Transverse colon (tissue), 4 donors: ENCODE results near the gene PIF1. TPM values are rescaled to one million over a fixed set of nuclear protein-coding genes. Genes with fewer than 3 reads are reported as not detected.
A peak's percentile ranks its signal among the peaks of the same experiment; 100 is the strongest.

ENCODE experiments used
- DNase-seq: peaks from one replicate; pipeline ENCODE4 v3.0.0-alpha.2; 2019
- H3K27ac ChIP-seq, 4 donors: fragments of 200-600 bp; sonication (generic); 2 replicates each; pipeline ENCODE4 v1.5.1; 2016 to 2018; ENCODE audit warnings: inconsistent platforms in 4 of 4
- H3K27me3 ChIP-seq: fragments of 200-600 bp; sonication (generic); 2 replicates; pipeline ENCODE4 v1.5.1; 2017; ENCODE audit warnings: inconsistent platforms
- H3K36me3 ChIP-seq, 4 donors: fragments of 200-600 bp; sonication (generic); 2 replicates each; pipeline ENCODE4 v1.5.1; 2017 to 2019; ENCODE audit warnings: inconsistent platforms in 4 of 4
- H3K4me1 ChIP-seq, 4 donors: fragments of 200-600 bp; sonication (generic); 2 replicates each; pipeline ENCODE4 v1.5.1; 2017 to 2020; ENCODE audit warnings: inconsistent platforms in 4 of 4
- H3K4me3 ChIP-seq, 4 donors: fragments of 200-600 bp; sonication (generic); 1 replicate in 1 of 4; 2 replicates in 3 of 4; pipeline versions ENCODE4 v1.5.1 to v1.6.1; 2017 to 2019; ENCODE audit warnings: inconsistent platforms in 4 of 4
- H3K9me3 ChIP-seq, 2 donors: fragments of 200-600 bp; sonication (generic); 2 replicates each; pipeline ENCODE4 v1.5.1; 2017 to 2019; ENCODE audit warnings: inconsistent platforms in 2 of 2
- EP300 ChIP-seq: sonication (generic); formaldehyde crosslinking; IDR thresholded peaks from one replicate; pipeline ENCODE4 v1.6.1; 2017; ENCODE audit warnings: antibody characterized with exemption, low read depth
- POLR2A ChIP-seq: fragments of 450-650 bp; IDR thresholded peaks from one replicate; pipeline ENCODE4 v1.6.1; 2016; ENCODE audit warnings: antibody characterized with exemption, mild to moderate bottlenecking, moderate library complexity
- POLR2AphosphoS5 ChIP-seq, 3 donors: sonication (generic); formaldehyde crosslinking; IDR thresholded peaks; one replicate each; pipeline ENCODE4 v1.6.1; 2016; ENCODE audit warnings: antibody characterized with exemption in 3 of 3
- WGBS, 2 donors: methylation state at CpG; one replicate each; pipeline ENCODE4 v1.1.5; 2018; ENCODE audit warnings: low coverage in 1 of 2; 5-methylcytosine and 5-hydroxymethylcytosine counted together
- in situ Hi-C, 4 donors: fragments of 200-750 bp; cut with MboI; loops; one replicate each; pipeline versions ENCODE4 v1.15.0 to v1.15.1; 2017; ENCODE audit warnings: low sequenced_read_pairs in 3 of 4, low pct_ligation_motif_present in 1 of 4, low pct_unique_long_range_greater_than_20kb in 1 of 4
- intact Hi-C: fragments of 100-400 bp; cut with DNase I; formaldehyde crosslinking; loops from one replicate; pipeline ENCODE4 v1.15.1; 2023; ENCODE audit warnings: low total_unique reads
- total RNA-seq, 4 donors: library from RNA; depleted of rRNA; stranded (reverse); fragments of >200 nt; gene quantifications; one replicate each; pipeline ENCODE4 v1.1.0, GENCODE V29; 2016
- TF ChIP-seq, protein P1 (sequence below), 5 experiments: fragments of 200-600 bp in 3 of 5; fragments of 450-650 bp in 2 of 5; sonication (generic) in 3 of 5; IDR thresholded peaks; 1 replicate in 2 of 5; 2 replicates in 3 of 5; pipeline ENCODE4 v1.5.1; 2016 to 2017; ENCODE audit warnings: antibody characterized with exemption in 5 of 5, inconsistent platforms in 3 of 5, mild to moderate bottlenecking in 2 of 5, moderate library complexity in 1 of 5

Gene PIF1
- total RNA-seq, 4 donors from 2014 or later: 1.1 to 49.8 (median 2.3) TPM

DNA sequence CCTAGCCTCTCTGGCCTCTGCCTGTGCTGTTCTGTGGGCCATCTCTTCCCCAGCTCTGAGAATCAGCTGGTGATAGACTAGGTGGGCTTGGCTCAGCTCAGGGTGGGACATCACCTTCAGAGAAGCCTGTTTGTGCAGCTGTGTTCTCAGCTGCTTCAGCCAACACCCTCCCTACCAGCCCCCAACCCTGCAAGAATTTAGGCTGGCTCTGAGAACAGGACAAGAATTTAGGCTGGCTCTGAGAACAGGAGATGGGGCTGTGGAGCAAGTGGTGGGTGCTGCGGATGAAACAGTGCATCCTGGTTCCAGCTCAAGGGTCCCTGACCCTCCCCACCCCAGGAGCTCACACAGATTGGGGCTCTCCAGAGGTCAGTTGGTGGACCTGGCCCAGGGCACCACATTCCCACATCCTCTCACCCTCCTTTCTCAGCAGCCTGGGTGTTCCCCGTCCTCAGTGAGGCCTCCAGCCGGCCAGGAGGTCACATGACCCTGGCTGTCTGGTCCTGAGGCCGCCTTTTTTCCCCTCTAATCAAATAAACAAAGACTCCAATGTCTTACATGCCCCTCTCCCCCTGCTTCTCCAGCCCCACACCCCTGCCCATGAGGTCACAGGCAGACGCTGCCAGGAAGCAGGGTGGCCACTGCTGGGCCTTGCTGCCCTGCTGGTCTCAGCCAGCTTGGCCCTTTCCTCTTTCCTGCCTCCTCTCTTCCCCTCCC lies 31.1 kb upstream of the PIF1 start:
- DNase-seq: no peak
- Histone ChIP-seq H3K27me3 (no peaks in the 10 kb centered on the region), H3K9me3 (no peaks in the 10 kb centered on the region), H3K27ac (peak overlapping the region; percentile 78 to 86 (median 84)), H3K4me1 (peaks cover 44 to 73% (median 52%) of the 10 kb centered on the region in 4 donors), H3K36me3 (peaks cover 0 to 15% (median 0%) of the 10 kb centered on the region in 4 donors), H3K4me3 (no peak overlapping the region)
- in situ Hi-C loops (no loop called here), intact Hi-C loops (no loop called here)
- TF ChIP-seq EP300 (no peak), POLR2AphosphoS5 (IDR thresholded peaks at IDR 0.05) (no peak), POLR2A (no peak)
- TF ChIP-seq, protein P1, sequence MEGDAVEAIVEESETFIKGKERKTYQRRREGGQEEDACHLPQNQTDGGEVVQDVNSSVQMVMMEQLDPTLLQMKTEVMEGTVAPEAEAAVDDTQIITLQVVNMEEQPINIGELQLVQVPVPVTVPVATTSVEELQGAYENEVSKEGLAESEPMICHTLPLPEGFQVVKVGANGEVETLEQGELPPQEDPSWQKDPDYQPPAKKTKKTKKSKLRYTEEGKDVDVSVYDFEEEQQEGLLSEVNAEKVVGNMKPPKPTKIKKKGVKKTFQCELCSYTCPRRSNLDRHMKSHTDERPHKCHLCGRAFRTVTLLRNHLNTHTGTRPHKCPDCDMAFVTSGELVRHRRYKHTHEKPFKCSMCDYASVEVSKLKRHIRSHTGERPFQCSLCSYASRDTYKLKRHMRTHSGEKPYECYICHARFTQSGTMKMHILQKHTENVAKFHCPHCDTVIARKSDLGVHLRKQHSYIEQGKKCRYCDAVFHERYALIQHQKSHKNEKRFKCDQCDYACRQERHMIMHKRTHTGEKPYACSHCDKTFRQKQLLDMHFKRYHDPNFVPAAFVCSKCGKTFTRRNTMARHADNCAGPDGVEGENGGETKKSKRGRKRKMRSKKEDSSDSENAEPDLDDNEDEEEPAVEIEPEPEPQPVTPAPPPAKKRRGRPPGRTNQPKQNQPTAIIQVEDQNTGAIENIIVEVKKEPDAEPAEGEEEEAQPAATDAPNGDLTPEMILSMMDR (IDR thresholded peaks at IDR 0.05): no peak
- 42 to 71% methylated on average over 2 to 5 of the region's 5 CpGs for WGBS, 2 donors

DNA sequence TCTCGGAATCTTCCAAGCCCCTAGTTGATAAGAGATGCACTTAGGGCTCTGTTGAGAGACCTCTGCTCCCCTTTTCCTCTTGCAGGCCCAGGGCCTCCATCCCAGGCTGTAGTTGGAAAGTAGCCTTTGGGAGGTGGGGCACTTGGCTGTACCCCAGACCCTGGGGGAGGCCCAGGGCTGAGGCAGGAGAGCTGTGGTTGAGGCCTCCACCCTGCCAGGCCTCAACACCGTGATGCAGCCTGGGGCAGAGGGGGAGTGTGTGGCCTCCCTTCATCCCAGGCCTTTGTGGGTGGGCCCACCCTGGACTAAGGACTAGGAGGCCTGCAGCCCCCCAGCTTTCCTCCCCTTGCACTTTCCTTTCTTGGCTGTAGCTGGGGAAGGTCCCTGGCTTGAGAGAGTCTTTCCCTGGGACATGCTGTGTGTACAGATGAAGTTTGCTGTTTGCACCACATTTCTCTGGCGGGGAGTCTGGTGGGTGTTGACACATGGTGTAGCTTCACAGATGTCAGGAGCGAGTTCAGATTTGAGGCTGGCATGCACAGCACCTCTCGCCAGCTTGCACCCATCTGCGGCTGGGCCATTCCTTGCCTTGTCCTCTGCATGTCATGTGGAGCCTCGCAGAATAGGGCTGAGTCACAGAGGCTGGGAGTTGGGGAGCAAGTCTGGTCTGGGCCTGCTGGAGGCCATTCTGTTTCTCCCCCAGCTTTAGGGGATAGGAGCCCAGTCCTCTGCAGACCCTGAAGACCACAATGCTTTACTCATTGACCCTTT lies 29.9 kb upstream of the PIF1 start:
- Histone ChIP-seq H3K4me3 (no peak overlapping the region), H3K27ac (peak overlapping the region; percentile 78 to 86 (median 84)), H3K27me3 (no peaks in the 10 kb centered on the region), H3K4me1 (peaks cover 46 to 79% (median 60%) of the 10 kb centered on the region in 4 donors), H3K36me3 (peaks cover 0 to 5% (median 0%) of the 10 kb centered on the region in 4 donors), H3K9me3 (no peaks in the 10 kb centered on the region)
- in situ Hi-C loops (no loop called here), intact Hi-C loops (no loop called here)
- 87% methylated on average over 6 of the region's 7 CpGs; no CpG with 5 or more reads in 1 of the 2 donors for WGBS, 2 donors
- TF ChIP-seq, protein P1 (IDR thresholded peaks at IDR 0.05): no peak
- TF ChIP-seq EP300 (no peak), POLR2A (no peak), POLR2AphosphoS5 (IDR thresholded peaks at IDR 0.05) (no peak)
- DNase-seq: no peak

DNA sequence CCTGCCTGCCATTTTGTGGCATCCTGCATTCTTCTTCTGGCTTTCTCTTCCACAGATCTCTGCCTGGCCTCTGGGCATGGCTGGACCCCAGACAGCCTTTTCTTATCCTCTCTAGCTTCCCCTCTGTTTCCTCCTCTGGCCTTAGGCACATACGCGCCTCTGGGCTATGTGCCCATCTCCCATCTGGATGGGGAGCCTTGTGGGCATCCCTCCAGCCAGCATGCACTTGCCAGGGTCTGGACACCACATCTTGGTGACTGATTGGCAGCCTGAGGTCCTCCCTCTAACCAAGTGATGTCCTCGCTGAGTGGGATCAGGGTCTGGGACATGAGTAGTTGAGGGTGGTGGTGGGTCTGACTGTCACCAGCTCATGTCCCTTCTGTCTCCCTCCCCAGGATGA lies 29.1 kb upstream of the PIF1 start:
- in situ Hi-C loops: no loop called here
- Histone ChIP-seq H3K9me3 (no peaks in the 10 kb centered on the region), H3K36me3 (no peaks in the 10 kb centered on the region), H3K27ac (peak overlapping the region; percentile 39 to 86 (median 84)), H3K27me3 (no peaks in the 10 kb centered on the region), H3K4me1 (peaks cover 46 to 82% (median 60%) of the 10 kb centered on the region in 4 donors), H3K4me3 (no peak overlapping the region)
- no peak for DNase-seq
- TF ChIP-seq, protein P1 (IDR thresholded peaks at IDR 0.05): no peak
- no peak for TF ChIP-seq EP300
- TF ChIP-seq POLR2AphosphoS5 (IDR thresholded peaks at IDR 0.05): no peak
- no peak for TF ChIP-seq POLR2A
- intact Hi-C loops: no loop called here
- 83 to 91% methylated on average over 3 of the region's 3 CpGs for WGBS, 2 donors

DNA sequence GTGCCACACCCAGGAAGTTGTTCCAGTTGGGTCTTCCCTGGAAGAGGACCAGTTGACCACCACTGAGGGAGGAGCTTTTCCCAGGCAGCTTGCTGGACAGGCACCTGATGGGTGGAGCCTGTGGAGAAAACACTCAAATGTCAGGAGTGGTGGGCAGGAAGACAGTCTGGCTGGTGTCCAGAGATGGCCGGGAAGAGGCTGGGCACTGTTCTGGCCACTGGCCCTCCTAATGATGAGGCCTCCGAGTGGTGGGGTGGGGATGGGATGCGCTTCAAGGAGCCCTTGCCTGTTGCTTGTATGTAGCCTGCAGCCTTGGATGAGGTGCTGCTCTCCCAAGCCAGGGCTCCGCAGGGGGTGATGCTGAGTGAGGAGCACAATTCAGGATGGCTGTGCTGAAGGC lies 28.6 kb upstream of the PIF1 start:
- no peaks in the 10 kb centered on the region for H3K36me3 ChIP-seq
- in situ Hi-C loops (no loop called here), intact Hi-C loops (no loop called here)
- peak overlapping the region; percentile 39 to 86 (median 84) for H3K27ac ChIP-seq
- no peak for TF ChIP-seq POLR2A
- TF ChIP-seq EP300: no peak
- TF ChIP-seq, protein P1 (IDR thresholded peaks at IDR 0.05): no peak
- no peak for TF ChIP-seq POLR2AphosphoS5 (IDR thresholded peaks at IDR 0.05)
- no peak for DNase-seq
- 93% methylated on average over 4 of the region's 4 CpGs; no CpG with 5 or more reads in 1 of the 2 donors for WGBS, 2 donors
- no peaks in the 10 kb centered on the region for H3K27me3 ChIP-seq
- H3K9me3 ChIP-seq: no peaks in the 10 kb centered on the region
- no peak overlapping the region for H3K4me3 ChIP-seq
- H3K4me1 ChIP-seq: peaks cover 46 to 77% (median 60%) of the 10 kb centered on the region in 4 donors
